ENCODE measurements around the gene NOVA1. TPM values are rescaled to one million over a fixed set of nuclear protein-coding genes. Genes with fewer than 3 reads are reported as not detected.

NOVA1 gene
- total RNA-seq, 1 experiment from 2014 or later, result 11.6 TPM

DNA sequence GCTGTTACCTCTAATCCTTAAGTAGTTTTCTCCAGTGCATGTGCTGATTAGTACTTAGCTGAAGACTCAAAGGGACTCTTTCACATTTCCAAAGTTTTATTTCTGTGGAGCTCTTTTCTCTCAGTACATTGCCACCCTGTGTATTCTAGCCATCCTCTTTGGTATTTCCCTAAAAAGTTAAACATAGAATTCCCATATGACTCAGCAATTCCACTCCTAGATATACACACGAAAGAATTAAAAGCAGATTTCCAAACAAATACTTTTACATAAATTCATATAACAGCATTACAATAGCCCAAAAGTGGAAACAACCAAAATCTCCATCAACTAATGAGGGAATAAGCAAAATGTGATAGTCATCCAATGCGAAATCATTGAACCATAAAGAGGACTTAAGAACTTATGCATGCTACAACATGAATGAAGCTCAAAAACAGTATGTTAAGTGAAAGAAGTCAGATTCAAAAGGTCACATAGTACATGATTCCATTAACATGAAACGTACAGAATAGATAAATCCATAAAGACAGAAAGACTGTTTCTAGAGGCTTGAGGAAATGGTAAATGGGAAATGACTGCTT lies 9.0 kb upstream of the NOVA1 start:
- Mint-ChIP-seq H3K4me1 (peaks cover 7% of the 10 kb centered on the region; the same call in 1 of the 2 replicates), H3K27ac (no peak overlapping the region), H3K9me3 (no peaks in the 10 kb centered on the region), H3K27me3 (ENCODE audit: low read depth) (no peaks in the 10 kb centered on the region), H3K4me3 (no peak overlapping the region), H3K36me3 (no peaks in the 10 kb centered on the region)
- ChIA-PET CTCF (no interaction called here), POLR2A (no interaction called here)
- no peak for DNase-seq (ENCODE audit: low spot score)
- ATAC-seq, result no peak
- TF ChIP-seq ATF2 (CRISPR knock-in tag; IDR thresholded peaks at IDR 0.05; ENCODE audit: borderline replicate concordance, low read depth), result no peak
- no peak for TF ChIP-seq ZNF396 (CRISPR knock-in tag; IDR thresholded peaks at IDR 0.05; ENCODE audit: borderline replicate concordance)
- no peak for TF ChIP-seq ZNF532 (CRISPR knock-in tag; IDR thresholded peaks at IDR 0.05; ENCODE audit: borderline replicate concordance)
- TF ChIP-seq, protein P1, sequence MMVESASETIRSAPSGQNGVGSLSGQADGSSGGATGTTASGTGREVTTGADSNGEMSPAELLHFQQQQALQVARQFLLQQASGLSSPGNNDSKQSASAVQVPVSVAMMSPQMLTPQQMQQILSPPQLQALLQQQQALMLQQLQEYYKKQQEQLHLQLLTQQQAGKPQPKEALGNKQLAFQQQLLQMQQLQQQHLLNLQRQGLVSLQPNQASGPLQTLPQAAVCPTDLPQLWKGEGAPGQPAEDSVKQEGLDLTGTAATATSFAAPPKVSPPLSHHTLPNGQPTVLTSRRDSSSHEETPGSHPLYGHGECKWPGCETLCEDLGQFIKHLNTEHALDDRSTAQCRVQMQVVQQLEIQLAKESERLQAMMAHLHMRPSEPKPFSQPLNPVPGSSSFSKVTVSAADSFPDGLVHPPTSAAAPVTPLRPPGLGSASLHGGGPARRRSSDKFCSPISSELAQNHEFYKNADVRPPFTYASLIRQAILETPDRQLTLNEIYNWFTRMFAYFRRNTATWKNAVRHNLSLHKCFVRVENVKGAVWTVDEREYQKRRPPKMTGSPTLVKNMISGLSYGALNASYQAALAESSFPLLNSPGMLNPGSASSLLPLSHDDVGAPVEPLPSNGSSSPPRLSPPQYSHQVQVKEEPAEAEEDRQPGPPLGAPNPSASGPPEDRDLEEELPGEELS (CRISPR knock-in tag; IDR thresholded peaks at IDR 0.05), result no peak
- TF ChIP-seq TCF7 (CRISPR knock-in tag; IDR thresholded peaks at IDR 0.05; ENCODE audit: low read depth), result no peak
- no peak for TF ChIP-seq OVOL2 (CRISPR knock-in tag; IDR thresholded peaks at IDR 0.05; ENCODE audit: borderline replicate concordance)

- Mint-ChIP-seq H3K27ac (no peak overlapping the region), H3K36me3 (no peaks in the 10 kb centered on the region), H3K4me3 (no peak overlapping the region), H3K27me3 (ENCODE audit: low read depth) (no peaks in the 10 kb centered on the region), H3K9me3 (no peaks in the 10 kb centered on the region), H3K4me1 (peaks cover 7% of the 10 kb centered on the region; the same call in 1 of the 2 replicates)
- ATAC-seq (no peak), DNase-seq (ENCODE audit: low spot score) (no peak)
- TF ChIP-seq, protein P2, sequence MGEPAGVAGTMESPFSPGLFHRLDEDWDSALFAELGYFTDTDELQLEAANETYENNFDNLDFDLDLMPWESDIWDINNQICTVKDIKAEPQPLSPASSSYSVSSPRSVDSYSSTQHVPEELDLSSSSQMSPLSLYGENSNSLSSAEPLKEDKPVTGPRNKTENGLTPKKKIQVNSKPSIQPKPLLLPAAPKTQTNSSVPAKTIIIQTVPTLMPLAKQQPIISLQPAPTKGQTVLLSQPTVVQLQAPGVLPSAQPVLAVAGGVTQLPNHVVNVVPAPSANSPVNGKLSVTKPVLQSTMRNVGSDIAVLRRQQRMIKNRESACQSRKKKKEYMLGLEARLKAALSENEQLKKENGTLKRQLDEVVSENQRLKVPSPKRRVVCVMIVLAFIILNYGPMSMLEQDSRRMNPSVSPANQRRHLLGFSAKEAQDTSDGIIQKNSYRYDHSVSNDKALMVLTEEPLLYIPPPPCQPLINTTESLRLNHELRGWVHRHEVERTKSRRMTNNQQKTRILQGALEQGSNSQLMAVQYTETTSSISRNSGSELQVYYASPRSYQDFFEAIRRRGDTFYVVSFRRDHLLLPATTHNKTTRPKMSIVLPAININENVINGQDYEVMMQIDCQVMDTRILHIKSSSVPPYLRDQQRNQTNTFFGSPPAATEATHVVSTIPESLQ (CRISPR knock-in tag; IDR thresholded peaks at IDR 0.05), result no peak
- no peak for TF ChIP-seq ZNF138 (CRISPR knock-in tag; conservative IDR thresholded peaks at IDR 0.05)
- CTCF ChIA-PET, result no interaction called here
- POLR2A ChIA-PET, result no interaction called here
Observed at GRCh38 chr14:26605602-26606001, 7.8 kb upstream of the NOVA1 start.

GRCh38 chr14:26602902-26603301 lies 5.1 kb upstream of the NOVA1 start:
- Mint-ChIP-seq H3K4me1 (peaks cover 15% of the 10 kb centered on the region), H3K36me3 (no peaks in the 10 kb centered on the region), H3K27ac (no peak overlapping the region), H3K27me3 (ENCODE audit: low read depth) (peaks cover 10% of the 10 kb centered on the region), H3K9me3 (no peaks in the 10 kb centered on the region), H3K4me3 (no peak overlapping the region)
- ChIA-PET CTCF (no interaction called here), POLR2A (no interaction called here)
- ATAC-seq (no peak), DNase-seq (ENCODE audit: low spot score) (no peak)
- TF ChIP-seq ZNF423 (CRISPR knock-in tag; IDR thresholded peaks at IDR 0.05) (no peak), ESRRA (CRISPR knock-in tag; IDR thresholded peaks at IDR 0.05; ENCODE audit: borderline replicate concordance) (no peak), MAX (CRISPR knock-in tag; IDR thresholded peaks at IDR 0.05) (no peak), ERG (CRISPR knock-in tag; IDR thresholded peaks at IDR 0.05) (no peak), ZNF138 (CRISPR knock-in tag; conservative IDR thresholded peaks at IDR 0.05) (no peak), SMAD4 (CRISPR knock-in tag; IDR thresholded peaks at IDR 0.05) (no peak), ZNF121 (CRISPR knock-in tag; IDR thresholded peaks at IDR 0.05) (no peak), STAT6 (CRISPR knock-in tag; conservative IDR thresholded peaks at IDR 0.05; ENCODE audit: low read depth) (no peak)
- TF ChIP-seq, protein P3, sequence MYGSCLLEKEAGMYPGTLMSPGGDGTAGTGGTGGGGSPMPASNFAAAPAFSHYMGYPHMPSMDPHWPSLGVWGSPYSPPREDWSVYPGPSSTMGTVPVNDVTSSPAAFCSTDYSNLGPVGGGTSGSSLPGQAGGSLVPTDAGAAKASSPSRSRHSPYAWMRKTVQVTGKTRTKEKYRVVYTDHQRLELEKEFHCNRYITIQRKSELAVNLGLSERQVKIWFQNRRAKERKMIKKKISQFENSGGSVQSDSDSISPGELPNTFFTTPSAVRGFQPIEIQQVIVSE (CRISPR knock-in tag; IDR thresholded peaks at IDR 0.05; ENCODE audit: borderline replicate concordance), result no peak

Measured in WTC11 (cell line).